ENCODE data around the gene LGALS7B. TPM values are rescaled to one million over a fixed set of nuclear protein-coding genes. Genes with fewer than 3 reads are reported as not detected.
"Not testable (repeated sequence)": the region's sequence is repeated elsewhere in the genome, so short reads cannot be mapped to it uniquely, and the experiment has no call there.

LGALS7B gene
- total and polyA plus RNA-seq, 2 of the 4 experiments (the other 2 are of a cell fraction): not detected

DNA sequence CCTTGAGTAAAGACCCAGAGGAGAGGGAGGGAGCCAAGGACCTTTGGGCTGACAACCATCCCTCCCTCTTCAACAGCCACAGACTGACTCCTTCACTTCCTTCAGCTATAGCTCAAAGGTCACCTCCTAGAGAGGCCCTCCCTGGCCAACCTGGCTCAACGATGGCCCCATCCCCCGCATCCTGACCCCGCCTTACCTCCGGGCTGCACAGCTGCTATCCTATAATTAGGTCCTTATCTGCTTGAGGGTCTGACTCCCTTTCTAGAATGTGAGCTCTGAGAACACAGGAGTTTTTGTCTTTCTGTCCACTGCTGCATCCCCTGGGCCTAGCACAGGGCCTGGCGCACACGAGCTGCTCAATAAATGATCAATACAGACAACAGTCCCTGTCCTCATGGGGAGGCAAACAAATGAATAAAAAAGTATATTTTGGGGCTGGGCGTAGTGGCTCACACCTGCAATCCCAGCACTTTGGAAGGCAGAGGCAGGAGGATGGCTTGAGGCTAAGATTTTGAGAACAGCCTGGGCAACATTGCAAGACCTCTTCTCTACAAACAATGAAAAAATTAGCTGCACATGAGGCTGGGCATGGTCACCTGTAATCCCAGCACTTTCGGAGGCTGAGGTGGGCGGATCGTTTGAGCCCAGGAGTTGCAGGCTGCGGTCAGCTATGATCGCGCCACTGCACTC lies 30.4 kb downstream of the LGALS7B start (continued):
- TF ChIP-seq, protein P1, sequence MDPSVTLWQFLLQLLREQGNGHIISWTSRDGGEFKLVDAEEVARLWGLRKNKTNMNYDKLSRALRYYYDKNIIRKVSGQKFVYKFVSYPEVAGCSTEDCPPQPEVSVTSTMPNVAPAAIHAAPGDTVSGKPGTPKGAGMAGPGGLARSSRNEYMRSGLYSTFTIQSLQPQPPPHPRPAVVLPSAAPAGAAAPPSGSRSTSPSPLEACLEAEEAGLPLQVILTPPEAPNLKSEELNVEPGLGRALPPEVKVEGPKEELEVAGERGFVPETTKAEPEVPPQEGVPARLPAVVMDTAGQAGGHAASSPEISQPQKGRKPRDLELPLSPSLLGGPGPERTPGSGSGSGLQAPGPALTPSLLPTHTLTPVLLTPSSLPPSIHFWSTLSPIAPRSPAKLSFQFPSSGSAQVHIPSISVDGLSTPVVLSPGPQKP (IDR thresholded peaks at IDR 0.05; ENCODE audit: borderline replicate concordance, low read depth, low read length): no peak
- TF ChIP-seq MXI1 (IDR thresholded peaks at IDR 0.05; ENCODE audit: borderline replicate concordance, low read depth, low read length) (no peak), CHD1 (IDR thresholded peaks at IDR 0.05; ENCODE audit: low read depth, low read length) (no peak), MAZ (IDR thresholded peaks at IDR 0.05; ENCODE audit: borderline replicate concordance, low read depth, low read length) (no peak), CEBPB (IDR thresholded peaks at IDR 0.05; ENCODE audit: low read depth, low read length) (no peak), MAFK (IDR thresholded peaks at IDR 0.05; ENCODE audit: low read depth, low read length) (no peak)

DNA sequence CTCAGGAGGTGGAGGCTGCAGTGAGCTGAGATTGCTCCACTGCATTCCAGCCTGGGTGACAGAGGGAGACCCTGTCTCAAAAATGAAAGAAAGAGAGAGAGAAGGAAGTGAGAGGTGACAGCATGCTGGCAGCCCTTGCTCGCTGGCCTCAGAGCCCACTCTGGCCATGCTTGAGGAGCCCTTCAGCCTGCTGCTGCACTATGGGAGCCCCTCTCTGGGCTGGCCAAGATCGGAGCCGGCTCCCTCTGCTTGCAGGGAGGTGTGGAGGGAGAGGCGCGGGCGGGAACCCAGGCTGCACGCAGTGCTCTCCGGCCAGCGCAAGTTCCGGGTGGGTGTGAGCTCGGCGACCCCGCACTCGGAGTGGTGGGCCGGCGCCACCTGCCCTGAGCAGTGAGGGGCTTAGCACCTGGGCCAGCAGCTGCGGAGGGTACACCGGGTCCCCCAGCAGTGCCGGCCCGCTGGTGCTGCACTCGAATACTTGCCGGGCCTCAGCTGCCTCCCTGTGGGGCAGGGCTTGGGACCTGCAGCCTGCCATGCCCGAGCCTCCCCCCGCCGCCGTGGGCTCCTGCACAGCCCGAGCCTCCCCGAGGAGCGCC lies 32.3 kb downstream of the LGALS7B start:
- H4K8ac ChIP-seq (ENCODE audit: low read depth in 2 of 2, low read length in 2 of 2); H3K9me3 ChIP-seq (ENCODE audit: control insufficient read depth, insufficient read depth, low read length); BruUV-seq (replicated peaks); H3K79me1 ChIP-seq (ENCODE audit: low read depth in 1 of 2, low read length in 2 of 2); H2AK5ac ChIP-seq (ENCODE audit: low read depth, low read length); H3K18ac ChIP-seq (ENCODE audit: low read depth, low read length); H2BK20ac ChIP-seq (ENCODE audit: low read depth, low read length); H4K5ac ChIP-seq (ENCODE audit: low read depth, low read length); ATAC-seq (ENCODE audit: low read depth); H4K91ac ChIP-seq (ENCODE audit: insufficient read depth, low read depth, low read length); H2AK9ac ChIP-seq (replicated peaks; ENCODE audit: low read depth, low read length, poor library complexity); H3K4me1 ChIP-seq (ENCODE audit: control insufficient read depth, insufficient read depth, low read length); H3K27ac ChIP-seq (ENCODE audit: insufficient read depth, low read length); H3K27me3 ChIP-seq (ENCODE audit: control insufficient read depth, insufficient read depth, low read length); H2BK120ac ChIP-seq (ENCODE audit: low read depth, low read length); in situ Hi-C loops (cut with MboI; ENCODE audit: low sequenced_read_pairs); dilution Hi-C loops (cut with HindIII; ENCODE audit: low sequenced_read_pairs, unreplicated experiment); H3K14ac ChIP-seq (replicated peaks; ENCODE audit: low read depth, low read length); H2AFZ ChIP-seq (replicated peaks; ENCODE audit: low read length, poor library complexity); intact Hi-C loops (cut with micrococcal nuclease); H4K20me1 ChIP-seq (ENCODE audit: insufficient read depth, low read length); H3K4ac ChIP-seq (ENCODE audit: low read depth, low read length); H2BK15ac ChIP-seq (ENCODE audit: low read depth, low read length); H3K23ac ChIP-seq (ENCODE audit: low read depth, low read length); H2BK5ac ChIP-seq (ENCODE audit: low read depth, low read length, poor library complexity, severe bottlenecking); H3K9ac ChIP-seq (ENCODE audit: low read depth, low read length); DNase-seq; H3K4me2 ChIP-seq (ENCODE audit: low read depth, low read length); CTCF ChIA-PET; POLR2A ChIA-PET (ENCODE audit: unreplicated experiment); H3K4me3 ChIP-seq (ENCODE audit: insufficient read depth, low read depth, low read length); H3K56ac ChIP-seq (ENCODE audit: extremely low read depth, insufficient read depth, low read length); H3K9me1 ChIP-seq (ENCODE audit: insufficient read depth, low read length): not testable (repeated sequence)
- WGBS, 2 experiments (ENCODE audit: extremely low coverage in 2 of 2, insufficient read length in 1 of 2): 99% methylated on average over 12 of the region's 29 CpGs; no CpG with 5 or more reads in 1 of the 2 experiments
- H3K36me3 ChIP-seq (ENCODE audit: control insufficient read depth, insufficient read depth, low read length): peaks cover 22% of the 10 kb centered on the region
